Inflammatory macrophage (primary cell): ENCODE results near the gene CFAP65.

Experiments used
- DNase-seq, 2 donors: peaks; one replicate each; pipeline ENCODE4 v3.0.0-alpha.2; 2020 to 2022

Gene CFAP65

GRCh38 chr2:218961651-218962570, 79.4 kb downstream of the CFAP65 start:
- DNase-seq: no peak

GRCh38 chr2:218961229-218961628, 80.1 kb downstream of the CFAP65 start:
- DNase-seq: no peak

GRCh38 chr2:218960309-218961165, 80.8 kb downstream of the CFAP65 start:
- no peak for DNase-seq

GRCh38 chr2:218959761-218960308, 81.5 kb downstream of the CFAP65 start:
- DNase-seq: no peak

- peak; percentile 55 to 59 for DNase-seq
These were observed 82.1 kb downstream of the CFAP65 start, which contains the start of gene CDK5R2 for GRCh38 chr2:218959141-218959731. Gene CDK5R2, plus strand, starts transcription at chr2:218959666. Its CDS starts 155 bp downstream, at chr2:218959821.

- no peak for DNase-seq
These were observed 83.0 kb downstream of the CFAP65 start for GRCh38 chr2:218958276-218958675.

GRCh38 chr2:218957671-218958070, 83.6 kb downstream of the CFAP65 start:
- DNase-seq: no peak

GRCh38 chr2:218956039-218956438, 85.3 kb downstream of the CFAP65 start:
- DNase-seq: no peak

- DNase-seq: no peak
These were observed 86.6 kb downstream of the CFAP65 start for GRCh38 chr2:218954541-218955300.

GRCh38 chr2:218953366-218953954, 87.9 kb downstream of the CFAP65 start:
- no peak for DNase-seq
